ENCODE data around the gene TAF8. TPM values are rescaled to one million over a fixed set of nuclear protein-coding genes. Genes with fewer than 3 reads are reported as not detected.

The TAF8 gene
- total RNA-seq, 4 donors from 2014 or later = 16.7 to 35.2 (median 25.9) TPM

GRCh38 chr6:42091718-42092023 is 41.3 kb downstream of the TAF8 start:
- no peak overlapping the region for H3K4me3 ChIP-seq
- no peaks in the 10 kb centered on the region for H3K9me3 ChIP-seq
- no peaks in the 10 kb centered on the region for H3K27me3 ChIP-seq
- TF ChIP-seq EP300 (IDR thresholded peaks at IDR 0.05) (no peak), POLR2A (IDR thresholded peaks at IDR 0.05; ENCODE audit: low read depth) (no peak), CTCF (IDR thresholded peaks at IDR 0.05) (no peak), POLR2AphosphoS5 (IDR thresholded peaks at IDR 0.05) (no peak)
- no peak for DNase-seq (ENCODE audit: extremely low spot score)
- H3K4me1 ChIP-seq = peaks cover 0 to 8% (median 0%) of the 10 kb centered on the region in 4 donors
- no peak overlapping the region for H3K27ac ChIP-seq (replicated peaks in 1 of 4)
- WGBS = 80% methylated on average over 9 of the region's 9 CpGs
- peaks cover 0 to 4% (median 0%) of the 10 kb centered on the region in 4 donors for H3K36me3 ChIP-seq
- intact Hi-C loops (cut with DNase I) = no loop called here

GRCh38 chr6:42093582-42094329 is 43.4 kb downstream of the TAF8 start:
- DNase-seq (ENCODE audit: extremely low spot score) = no peak
- intact Hi-C loops (cut with DNase I) = no loop called here
- no peak overlapping the region for H3K27ac ChIP-seq (replicated peaks in 1 of 4)
- H3K4me1 ChIP-seq = peaks cover 0 to under 1% (median 0%) of the 10 kb centered on the region in 4 donors
- no peak for TF ChIP-seq EP300 (IDR thresholded peaks at IDR 0.05)
- TF ChIP-seq CTCF (IDR thresholded peaks at IDR 0.05) = no peak
- no peak for TF ChIP-seq POLR2AphosphoS5 (IDR thresholded peaks at IDR 0.05)
- TF ChIP-seq POLR2A (IDR thresholded peaks at IDR 0.05; ENCODE audit: low read depth) = no peak
- 72% methylated on average over 10 of the region's 10 CpGs for WGBS
- no peak overlapping the region for H3K4me3 ChIP-seq
- H3K9me3 ChIP-seq = no peaks in the 10 kb centered on the region
- no peaks in the 10 kb centered on the region for H3K27me3 ChIP-seq
- no peaks in the 10 kb centered on the region for H3K36me3 ChIP-seq

DNA sequence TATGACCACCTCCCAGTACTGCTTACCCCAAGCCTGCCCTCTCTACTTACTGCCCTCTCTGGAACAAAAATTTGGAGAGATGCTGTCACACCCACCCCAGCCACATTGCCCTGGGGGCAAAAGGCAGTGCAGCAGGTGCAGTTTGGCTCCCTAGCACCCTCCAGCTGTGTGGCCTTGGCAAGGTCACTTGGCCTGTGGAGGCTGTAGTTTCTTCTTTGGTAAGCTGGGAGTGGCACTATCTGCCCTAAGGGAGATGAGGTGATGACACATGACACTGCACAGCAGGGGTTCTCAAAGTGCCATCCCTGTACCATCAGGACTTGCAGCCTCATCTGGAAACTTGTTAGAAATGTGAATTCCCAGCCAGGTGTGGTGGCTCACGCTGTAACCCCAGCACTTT is 44.8 kb downstream of the TAF8 start:
- no peaks in the 10 kb centered on the region for H3K36me3 ChIP-seq
- TF ChIP-seq POLR2AphosphoS5 (IDR thresholded peaks at IDR 0.05) (no peak), POLR2A (IDR thresholded peaks at IDR 0.05; ENCODE audit: low read depth) (no peak), EP300 (IDR thresholded peaks at IDR 0.05) (no peak), CTCF (IDR thresholded peaks at IDR 0.05) (no peak)
- intact Hi-C loops (cut with DNase I) = no loop called here
- DNase-seq (ENCODE audit: extremely low spot score) = no peak
- no peaks in the 10 kb centered on the region for H3K27me3 ChIP-seq
- no peak overlapping the region for H3K4me3 ChIP-seq
- 100% methylated on average over 1 of the region's 1 CpG for WGBS
- H3K4me1 ChIP-seq = peaks cover 0 to 11% (median 5%) of the 10 kb centered on the region in 4 donors
- H3K27ac ChIP-seq (replicated peaks in 1 of 4) = no peak overlapping the region
- H3K9me3 ChIP-seq = no peaks in the 10 kb centered on the region

GRCh38 chr6:42095776-42096541 is 45.6 kb downstream of the TAF8 start:
- H3K4me3 ChIP-seq = no peak overlapping the region
- no peaks in the 10 kb centered on the region for H3K36me3 ChIP-seq
- TF ChIP-seq EP300 (IDR thresholded peaks at IDR 0.05) (no peak), CTCF (IDR thresholded peaks at IDR 0.05) (no peak), POLR2A (IDR thresholded peaks at IDR 0.05; ENCODE audit: low read depth) (no peak)
- no peak for DNase-seq (ENCODE audit: extremely low spot score)
- no peak overlapping the region for H3K27ac ChIP-seq (replicated peaks in 1 of 4)
- intact Hi-C loops (cut with DNase I) = no loop called here
- H3K27me3 ChIP-seq = no peaks in the 10 kb centered on the region
- H3K4me1 ChIP-seq = peaks cover under 1 to 15% (median 7%) of the 10 kb centered on the region in 4 donors
- H3K9me3 ChIP-seq = no peaks in the 10 kb centered on the region
- WGBS = 69% methylated on average over 7 of the region's 10 CpGs

Data from esophagus muscularis mucosa (tissue), 4 donors.